ENCODE measurements around the gene NEK11. TPM values are rescaled to one million over a fixed set of nuclear protein-coding genes. Genes with fewer than 3 reads are reported as not detected.

Gene NEK11
- total RNA-seq, 2 donors from 2014 or later: 5.5 to 5.8 TPM

GRCh38 chr3:131277836-131278497 is 251.3 kb downstream of the NEK11 start:
- Histone ChIP-seq H3K4me1 (no peaks in the 10 kb centered on the region), H3K4me3 (no peak overlapping the region), H3K27me3 (no peaks in the 10 kb centered on the region), H3K9me3 (no peaks in the 10 kb centered on the region), H3K36me3 (no peaks in the 10 kb centered on the region), H3K27ac (no peak overlapping the region), H3K9ac (ENCODE audit: low read depth in 2 of 2, low read length in 2 of 2) (no peak overlapping the region)
- TF ChIP-seq CTCF (IDR thresholded peaks at IDR 0.05): no peak
- DNase-seq: no peak
- intact Hi-C loops (cut with DNase I): no loop called here

- intact Hi-C loops (cut with DNase I): no loop called here
- Histone ChIP-seq H3K27ac (no peak overlapping the region), H3K9me3 (no peaks in the 10 kb centered on the region), H3K4me1 (no peaks in the 10 kb centered on the region), H3K36me3 (no peaks in the 10 kb centered on the region), H3K9ac (ENCODE audit: low read depth in 2 of 2, low read length in 2 of 2) (no peak overlapping the region), H3K27me3 (no peaks in the 10 kb centered on the region), H3K4me3 (no peak overlapping the region)
- DNase-seq: no peak
- TF ChIP-seq CTCF (IDR thresholded peaks at IDR 0.05): no peak
Measured at GRCh38 chr3:131279577-131279976, 252.9 kb downstream of the NEK11 start.

- no peaks in the 10 kb centered on the region for H3K9me3 ChIP-seq
- no peaks in the 10 kb centered on the region for H3K4me1 ChIP-seq
- no peak for DNase-seq
- TF ChIP-seq CTCF (IDR thresholded peaks at IDR 0.05): no peak
- H3K27me3 ChIP-seq: no peaks in the 10 kb centered on the region
- H3K36me3 ChIP-seq: no peaks in the 10 kb centered on the region
- H3K4me3 ChIP-seq: no peak overlapping the region
- H3K27ac ChIP-seq: no peak overlapping the region
- H3K9ac ChIP-seq (ENCODE audit: low read depth in 2 of 2, low read length in 2 of 2): no peak overlapping the region
- intact Hi-C loops (cut with DNase I): no loop called here
Measured at GRCh38 chr3:131282379-131282778, 255.7 kb downstream of the NEK11 start.

GRCh38 chr3:131282967-131283366 is 256.3 kb downstream of the NEK11 start:
- H3K27me3 ChIP-seq: no peaks in the 10 kb centered on the region
- no peak overlapping the region for H3K9ac ChIP-seq (ENCODE audit: low read depth in 2 of 2, low read length in 2 of 2)
- no peaks in the 10 kb centered on the region for H3K4me1 ChIP-seq
- no peak overlapping the region for H3K27ac ChIP-seq
- no peak overlapping the region for H3K4me3 ChIP-seq
- TF ChIP-seq CTCF (IDR thresholded peaks at IDR 0.05): no peak
- DNase-seq: no peak
- no peaks in the 10 kb centered on the region for H3K9me3 ChIP-seq
- H3K36me3 ChIP-seq: no peaks in the 10 kb centered on the region
- intact Hi-C loops (cut with DNase I): no loop called here

- Histone ChIP-seq H3K9ac (ENCODE audit: low read depth in 2 of 2, low read length in 2 of 2) (no peak overlapping the region), H3K4me3 (no peak overlapping the region), H3K9me3 (no peaks in the 10 kb centered on the region), H3K4me1 (no peaks in the 10 kb centered on the region), H3K27ac (no peak overlapping the region), H3K36me3 (no peaks in the 10 kb centered on the region), H3K27me3 (no peaks in the 10 kb centered on the region)
- intact Hi-C loops (cut with DNase I): no loop called here
- no peak for TF ChIP-seq CTCF (IDR thresholded peaks at IDR 0.05)
- DNase-seq: no peak
Measured at GRCh38 chr3:131283862-131284261, 257.2 kb downstream of the NEK11 start.

Data from colonic mucosa (tissue), 4 donors.